NCI-H82 (cell line): ENCODE measurements around the gene ITGAL.
"Not testable (repeated sequence)": the region's sequence is repeated elsewhere in the genome, so short reads cannot be mapped to it uniquely, and the experiment has no call there.

Source experiments
- DNase-seq: peaks from one replicate; lab custom pipeline; 2025; lab: John Stamatoyannopoulos, UW

ITGAL gene

GRCh38 chr16:30491744-30492308 is 19.3 kb downstream of the ITGAL start:
- DNase-seq, result no peak

GRCh38 chr16:30493941-30494488 is 21.5 kb downstream of the ITGAL start:
- no peak for DNase-seq

DNA sequence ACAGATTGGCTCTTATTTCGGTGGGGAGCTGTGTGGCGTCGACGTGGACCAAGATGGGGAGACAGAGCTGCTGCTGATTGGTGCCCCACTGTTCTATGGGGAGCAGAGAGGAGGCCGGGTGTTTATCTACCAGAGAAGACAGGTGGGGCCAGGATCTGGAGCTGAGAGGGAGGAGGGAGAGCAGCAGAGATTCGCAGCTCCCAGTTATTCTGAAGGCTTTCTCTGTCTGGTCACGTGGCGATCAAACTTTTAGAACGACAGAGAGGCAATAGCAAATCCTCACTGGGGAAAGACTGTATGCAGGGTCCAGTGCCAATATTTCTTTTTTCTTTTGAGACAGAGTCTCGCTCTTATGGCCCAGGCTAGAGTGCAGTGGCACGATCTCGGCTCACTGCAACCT is 22.2 kb downstream of the ITGAL start:
- DNase-seq, result no peak

- no peak for DNase-seq
These were observed 26.7 kb downstream of the ITGAL start for GRCh38 chr16:30499284-30499683.

DNA sequence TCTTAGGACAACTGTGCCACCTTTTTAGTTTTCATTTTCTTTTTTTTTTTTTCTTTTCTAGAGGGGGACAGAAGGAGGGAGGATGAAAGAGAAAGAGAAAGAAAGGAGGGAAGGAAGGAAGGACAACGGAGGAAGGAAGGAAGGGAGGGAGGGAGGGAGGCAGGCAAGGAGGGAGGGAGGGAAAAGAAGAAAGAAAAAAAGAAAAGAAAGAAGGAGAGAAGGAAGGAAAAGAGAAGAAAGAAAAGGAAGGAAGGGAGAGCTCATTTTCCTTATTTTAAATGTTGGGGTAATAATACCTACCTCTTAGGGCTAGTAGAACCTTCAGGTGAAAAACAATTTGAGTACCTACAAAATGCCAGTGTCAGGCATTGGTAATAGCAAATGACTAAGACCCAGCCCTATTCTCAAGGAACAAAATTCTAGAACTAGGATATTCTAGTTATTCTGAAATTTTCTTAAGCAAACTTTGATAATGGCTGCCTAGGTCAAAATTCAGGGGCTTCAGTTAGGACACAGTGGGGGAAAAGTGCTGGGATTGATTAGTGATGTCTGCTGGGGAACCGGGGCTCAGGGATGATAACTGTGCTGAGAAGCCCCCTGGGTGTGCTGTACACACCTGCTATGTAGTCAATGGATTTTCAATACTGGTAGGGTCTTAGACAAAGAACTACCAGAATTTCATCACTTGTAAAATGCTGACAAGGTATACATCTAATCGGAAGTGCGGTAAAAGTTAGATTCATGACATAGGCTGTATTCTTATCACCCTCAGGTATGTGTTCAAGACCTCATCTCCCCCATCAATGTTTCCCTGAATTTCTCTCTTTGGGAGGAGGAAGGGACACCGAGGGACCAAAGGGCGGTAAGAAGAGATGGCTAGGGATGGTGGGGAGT is 31.1 kb downstream of the ITGAL start:
- no peak for DNase-seq

DNA sequence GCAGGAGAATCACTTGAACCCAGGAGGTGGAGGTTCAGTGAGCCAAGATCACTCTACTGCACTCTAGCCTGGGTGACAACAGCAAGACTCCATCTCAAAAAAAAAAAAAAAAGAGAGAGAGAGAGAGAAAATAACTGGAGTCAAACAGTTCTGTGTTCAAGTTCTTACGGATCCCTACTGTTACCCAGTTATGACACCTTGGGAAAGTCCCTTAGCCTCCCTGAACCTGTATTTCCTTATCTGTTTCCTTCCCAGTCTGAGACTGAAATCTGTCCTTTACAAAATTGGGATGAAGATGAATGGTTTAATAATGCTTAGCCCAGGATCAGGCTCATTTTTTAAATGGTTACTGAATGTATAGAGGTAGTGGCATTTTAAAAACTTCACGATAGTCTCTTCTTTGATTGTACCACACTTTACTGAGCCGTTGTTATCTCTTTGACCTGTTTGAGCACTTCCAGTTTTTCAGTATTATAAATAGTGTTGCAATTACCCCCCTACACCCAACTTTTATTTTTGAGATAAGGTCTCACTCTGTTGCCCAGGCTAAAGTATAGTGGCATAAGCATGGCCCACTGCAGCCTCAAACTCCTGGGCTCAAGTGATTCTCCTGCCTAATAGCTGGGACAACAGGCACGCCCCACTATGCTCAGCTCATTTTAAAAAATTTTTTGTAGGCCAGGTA is 36.7 kb downstream of the ITGAL start:
- DNase-seq, result no peak

DNA sequence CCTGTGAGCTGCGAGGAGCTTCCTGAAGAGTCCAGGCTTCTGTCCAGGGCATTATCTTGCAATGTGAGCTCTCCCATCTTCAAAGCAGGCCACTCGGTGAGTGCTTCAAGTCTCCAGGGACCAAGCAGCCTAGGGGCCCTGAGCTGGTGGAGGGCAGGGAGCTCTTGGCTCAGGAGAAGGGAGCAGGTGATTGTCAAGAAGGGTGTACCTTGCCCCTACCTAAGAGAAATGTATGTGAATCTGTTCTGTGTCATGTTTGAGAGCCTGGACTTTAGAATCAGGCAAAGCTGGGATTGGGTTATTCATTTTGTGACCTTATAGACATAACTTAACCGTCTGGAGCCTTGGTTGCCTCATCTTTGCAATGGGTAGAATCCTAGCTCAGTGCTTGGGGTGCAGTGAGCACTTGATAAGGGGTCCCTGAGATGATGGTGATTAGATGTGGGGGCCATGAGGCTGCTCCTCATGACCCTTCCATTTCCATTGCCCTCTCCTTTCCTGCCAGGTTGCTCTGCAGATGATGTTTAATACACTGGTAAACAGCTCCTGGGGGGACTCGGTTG is 37.9 kb downstream of the ITGAL start:
- no peak for DNase-seq

- DNase-seq, result no peak
These were observed 39.0 kb downstream of the ITGAL start for GRCh38 chr16:30511509-30511908.

DNA sequence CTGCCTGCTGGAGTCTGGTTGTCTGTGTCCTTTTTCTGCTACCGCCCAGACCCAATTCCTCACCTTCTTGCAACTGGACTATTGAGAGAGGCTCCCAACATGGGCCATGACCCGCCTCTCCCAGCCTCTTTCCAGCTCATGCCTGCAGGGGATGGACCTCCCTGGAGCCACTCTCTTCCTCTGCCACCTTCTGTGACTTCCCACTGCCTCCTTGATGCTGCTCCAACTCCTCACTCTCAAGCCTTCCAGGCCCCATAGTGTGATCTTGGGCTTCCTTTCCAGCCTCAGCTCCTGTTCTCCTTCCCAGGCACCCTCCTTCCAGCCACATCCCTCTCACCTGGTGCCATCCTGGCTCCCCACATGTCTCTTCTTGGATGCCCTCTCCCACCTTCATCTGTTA is 42.7 kb downstream of the ITGAL start:
- DNase-seq, result no peak

DNA sequence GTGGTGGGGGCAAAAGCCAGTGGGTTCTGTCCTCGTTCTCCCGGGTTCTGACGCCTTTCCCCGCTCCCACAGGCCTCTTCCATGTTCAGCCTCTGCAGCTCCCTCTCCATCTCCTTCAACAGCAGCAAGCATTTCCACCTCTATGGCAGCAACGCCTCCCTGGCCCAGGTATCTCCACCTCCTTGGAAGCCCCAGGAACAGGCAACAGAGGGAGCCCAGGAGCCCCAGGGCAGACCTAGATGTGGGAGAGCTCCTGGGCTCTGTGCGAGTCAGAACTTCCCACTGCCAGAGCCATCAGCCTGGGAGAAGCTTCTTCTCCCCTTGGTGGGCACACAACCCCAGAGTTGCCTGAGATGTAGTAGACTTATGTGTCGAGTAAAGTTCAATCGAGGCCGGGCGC is 46.0 kb downstream of the ITGAL start:
- no peak for DNase-seq

GRCh38 chr16:30519120-30520049 is 46.8 kb downstream of the ITGAL start:
- no peak for DNase-seq

- no peak for DNase-seq
These were observed 48.9 kb downstream of the ITGAL start for GRCh38 chr16:30521476-30521872.

DNA sequence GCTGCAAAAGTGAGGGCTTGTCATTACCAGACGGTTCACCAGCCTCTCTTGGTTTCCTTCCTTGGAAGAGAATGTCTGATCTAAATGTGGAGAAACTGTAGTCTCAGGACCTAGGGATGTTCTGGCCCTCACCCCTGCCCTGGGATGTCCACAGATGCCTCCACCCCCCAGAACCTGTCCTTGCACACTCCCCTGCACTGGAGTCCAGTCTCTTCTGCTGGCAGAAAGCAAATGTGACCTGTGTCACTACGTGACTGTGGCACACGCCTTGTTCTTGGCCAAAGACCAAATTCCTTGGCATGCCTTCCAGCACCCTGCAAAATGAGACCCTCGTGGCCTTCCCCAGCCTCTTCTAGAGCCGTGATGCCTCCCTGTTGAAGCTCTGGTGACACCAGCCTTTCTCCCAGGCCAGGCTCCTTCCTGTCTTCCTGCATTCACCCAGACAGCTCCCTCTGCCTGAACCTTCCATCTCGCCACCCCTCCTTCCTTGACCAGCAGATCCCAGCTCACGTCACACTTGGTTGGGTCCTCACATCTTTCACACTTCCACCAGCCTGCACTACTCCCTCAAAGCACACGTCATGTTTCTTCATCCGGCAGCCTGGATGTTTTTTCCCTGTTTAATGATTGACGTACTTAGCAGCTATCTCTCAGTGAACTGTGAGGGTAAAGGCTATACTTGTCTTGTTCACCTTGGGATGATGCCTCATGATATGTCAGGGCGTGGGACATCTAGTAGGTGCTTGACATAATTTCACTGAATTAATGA is 49.5 kb downstream of the ITGAL start:
- no peak for DNase-seq

GRCh38 chr16:30522702-30523463 is 50.3 kb downstream of the ITGAL start:
- not testable (repeated sequence) for DNase-seq

- DNase-seq, result peak; percentile 61
These were observed 51.4 kb downstream of the ITGAL start for GRCh38 chr16:30523768-30524574.

GRCh38 chr16:30524575-30525568 is 52.3 kb downstream of the ITGAL start:
- DNase-seq, result no peak

GRCh38 chr16:30525844-30526136 is 53.2 kb downstream of the ITGAL start:
- DNase-seq, result no peak
